Measurements from ENCODE around the gene CX3CL1. TPM values are rescaled to one million over a fixed set of nuclear protein-coding genes. Genes with fewer than 3 reads are reported as not detected.
"Not testable (repeated sequence)": the region's sequence is repeated elsewhere in the genome, so short reads cannot be mapped to it uniquely, and the experiment has no call there.

CX3CL1 gene
- total RNA-seq, result not detected

- DNase-seq, result no peak
These were observed at the start of gene CX3CL1 for GRCh38 chr16:57372372-57373116. Gene CX3CL1, plus strand, starts transcription at chr16:57372490. Its CDS starts 79 bp downstream, at chr16:57372569.

- DNase-seq, result no peak
These were observed 47.5 kb upstream of the CX3CL1 start for GRCh38 chr16:57324749-57325148.

- no peak for DNase-seq
These were observed 46.8 kb upstream of the CX3CL1 start for GRCh38 chr16:57325458-57325857.

- DNase-seq, result no peak
These were observed 42.5 kb upstream of the CX3CL1 start for GRCh38 chr16:57329718-57330327.

GRCh38 chr16:57331355-57331754 is 40.9 kb upstream of the CX3CL1 start:
- no peak for DNase-seq

- DNase-seq, result no peak
These were observed 38.9 kb upstream of the CX3CL1 start for GRCh38 chr16:57333402-57333801.

- no peak for DNase-seq
These were observed 36.9 kb upstream of the CX3CL1 start for GRCh38 chr16:57335366-57335765.

- no peak for DNase-seq
These were observed 31.2 kb upstream of the CX3CL1 start for GRCh38 chr16:57341062-57341440.

- DNase-seq, result no peak
These were observed 30.6 kb upstream of the CX3CL1 start for GRCh38 chr16:57341441-57342303.

- not testable (repeated sequence) for DNase-seq
These were observed 29.7 kb upstream of the CX3CL1 start for GRCh38 chr16:57342606-57343005.

- DNase-seq, result no peak
These were observed 29.1 kb upstream of the CX3CL1 start for GRCh38 chr16:57343221-57343620.

GRCh38 chr16:57344094-57344493 is 28.2 kb upstream of the CX3CL1 start:
- DNase-seq, result not testable (repeated sequence)

- no peak for DNase-seq
These were observed 27.3 kb upstream of the CX3CL1 start for GRCh38 chr16:57345021-57345420.

- DNase-seq, result no peak
These were observed 26.6 kb upstream of the CX3CL1 start for GRCh38 chr16:57345666-57346204.

- no peak for DNase-seq
These were observed 24.4 kb upstream of the CX3CL1 start for GRCh38 chr16:57347858-57348257.

- DNase-seq, result no peak
These were observed 24.0 kb upstream of the CX3CL1 start for GRCh38 chr16:57348327-57348726.

GRCh38 chr16:57349212-57350031 is 22.9 kb upstream of the CX3CL1 start:
- DNase-seq, result no peak

GRCh38 chr16:57352636-57353047 is 19.6 kb upstream of the CX3CL1 start:
- DNase-seq, result no peak

GRCh38 chr16:57354311-57354710 is 18.0 kb upstream of the CX3CL1 start:
- no peak for DNase-seq

- no peak for DNase-seq
These were observed 16.3 kb upstream of the CX3CL1 start for GRCh38 chr16:57355898-57356414.

GRCh38 chr16:57356547-57356946 is 15.7 kb upstream of the CX3CL1 start:
- no peak for DNase-seq
